IMR-90 (cell line): ENCODE results near the gene ANGPT4.

Experiments used
- BHLHE40 ChIP-seq: fragments of 150-350 bp; IDR thresholded peaks from 2 replicates; pipeline ENCODE4 v1.6.1; 2016; ENCODE audit warnings: mild to moderate bottlenecking, low read depth, low read length
- CEBPB ChIP-seq: IDR thresholded peaks from 2 replicates; pipeline ENCODE4 v1.6.1; 2012; ENCODE audit warnings: low read depth, low read length, improper control_type of control experiment
- CHD1 ChIP-seq: IDR thresholded peaks from 2 replicates; pipeline ENCODE4 v1.6.1; 2012; ENCODE audit warnings: low read depth, low read length, improper control_type of control experiment
- FOS ChIP-seq: fragments of 150-350 bp; IDR thresholded peaks from 2 replicates; pipeline ENCODE4 v1.6.1; 2016; ENCODE audit warnings: low read depth, low read length
- MAFK ChIP-seq: IDR thresholded peaks from 2 replicates; pipeline ENCODE4 v1.6.1; 2012; ENCODE audit warnings: low read depth, low read length, improper control_type of control experiment
- MAZ ChIP-seq: IDR thresholded peaks from 2 replicates; pipeline ENCODE4 v1.6.1; 2012; ENCODE audit warnings: low read depth, mild to moderate bottlenecking, low read length, improper control_type of control experiment, moderate library complexity, borderline replicate concordance
- MXI1 ChIP-seq: IDR thresholded peaks from 2 replicates; pipeline ENCODE4 v1.6.1; 2012; ENCODE audit warnings: low read depth, mild to moderate bottlenecking, low read length, moderate library complexity, borderline replicate concordance
- NFE2L2 ChIP-seq: fragments of 150-350 bp; IDR thresholded peaks from 2 replicates; pipeline ENCODE4 v1.6.1; 2016; ENCODE audit warnings: low read depth, mild to moderate bottlenecking, low read length
- POLR2A ChIP-seq: IDR thresholded peaks from 2 replicates; pipeline ENCODE4 v1.6.1; 2012; ENCODE audit warnings: mild to moderate bottlenecking, low read depth, low read length
- RAD21 ChIP-seq: IDR thresholded peaks from 2 replicates; pipeline ENCODE4 v1.6.1; 2012; ENCODE audit warnings: low read length, improper control_type of control experiment
- TF ChIP-seq, protein P1 (sequence below): conservative IDR thresholded peaks from 2 replicates; pipeline ENCODE4 v1.5.1; 2012; ENCODE audit warnings: mild to moderate bottlenecking, low read depth, low read length, improper control_type of control experiment
- TF ChIP-seq, protein P2 (sequence below): fragments of 150-350 bp; IDR thresholded peaks from 2 replicates; pipeline ENCODE4 v1.6.1; 2017; ENCODE audit warnings: mild to moderate bottlenecking, antibody characterized with exemption, low read length, low read depth

GRCh38 chr20:905396-905961 lies 10.7 kb downstream of the ANGPT4 start:
- TF ChIP-seq POLR2A (no peak), CEBPB (no peak), MXI1 (no peak), NFE2L2 (no peak), FOS (no peak), BHLHE40 (no peak), RAD21 (no peak), MAZ (no peak), MAFK (no peak), CHD1 (no peak)
- TF ChIP-seq, protein P1, sequence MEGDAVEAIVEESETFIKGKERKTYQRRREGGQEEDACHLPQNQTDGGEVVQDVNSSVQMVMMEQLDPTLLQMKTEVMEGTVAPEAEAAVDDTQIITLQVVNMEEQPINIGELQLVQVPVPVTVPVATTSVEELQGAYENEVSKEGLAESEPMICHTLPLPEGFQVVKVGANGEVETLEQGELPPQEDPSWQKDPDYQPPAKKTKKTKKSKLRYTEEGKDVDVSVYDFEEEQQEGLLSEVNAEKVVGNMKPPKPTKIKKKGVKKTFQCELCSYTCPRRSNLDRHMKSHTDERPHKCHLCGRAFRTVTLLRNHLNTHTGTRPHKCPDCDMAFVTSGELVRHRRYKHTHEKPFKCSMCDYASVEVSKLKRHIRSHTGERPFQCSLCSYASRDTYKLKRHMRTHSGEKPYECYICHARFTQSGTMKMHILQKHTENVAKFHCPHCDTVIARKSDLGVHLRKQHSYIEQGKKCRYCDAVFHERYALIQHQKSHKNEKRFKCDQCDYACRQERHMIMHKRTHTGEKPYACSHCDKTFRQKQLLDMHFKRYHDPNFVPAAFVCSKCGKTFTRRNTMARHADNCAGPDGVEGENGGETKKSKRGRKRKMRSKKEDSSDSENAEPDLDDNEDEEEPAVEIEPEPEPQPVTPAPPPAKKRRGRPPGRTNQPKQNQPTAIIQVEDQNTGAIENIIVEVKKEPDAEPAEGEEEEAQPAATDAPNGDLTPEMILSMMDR: no peak
- TF ChIP-seq, protein P2, sequence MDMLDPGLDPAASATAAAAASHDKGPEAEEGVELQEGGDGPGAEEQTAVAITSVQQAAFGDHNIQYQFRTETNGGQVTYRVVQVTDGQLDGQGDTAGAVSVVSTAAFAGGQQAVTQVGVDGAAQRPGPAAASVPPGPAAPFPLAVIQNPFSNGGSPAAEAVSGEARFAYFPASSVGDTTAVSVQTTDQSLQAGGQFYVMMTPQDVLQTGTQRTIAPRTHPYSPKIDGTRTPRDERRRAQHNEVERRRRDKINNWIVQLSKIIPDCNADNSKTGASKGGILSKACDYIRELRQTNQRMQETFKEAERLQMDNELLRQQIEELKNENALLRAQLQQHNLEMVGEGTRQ: no peak
